ENCODE data around the gene GALR2. TPM values are rescaled to one million over a fixed set of nuclear protein-coding genes. Genes with fewer than 3 reads are reported as not detected.
"Not testable (repeated sequence)": the region's sequence is repeated elsewhere in the genome, so short reads cannot be mapped to it uniquely, and the experiment has no call there.

The GALR2 gene
- total RNA-seq, 2 donors from 2014 or later: 0.80 TPM; not detected in 1

DNA sequence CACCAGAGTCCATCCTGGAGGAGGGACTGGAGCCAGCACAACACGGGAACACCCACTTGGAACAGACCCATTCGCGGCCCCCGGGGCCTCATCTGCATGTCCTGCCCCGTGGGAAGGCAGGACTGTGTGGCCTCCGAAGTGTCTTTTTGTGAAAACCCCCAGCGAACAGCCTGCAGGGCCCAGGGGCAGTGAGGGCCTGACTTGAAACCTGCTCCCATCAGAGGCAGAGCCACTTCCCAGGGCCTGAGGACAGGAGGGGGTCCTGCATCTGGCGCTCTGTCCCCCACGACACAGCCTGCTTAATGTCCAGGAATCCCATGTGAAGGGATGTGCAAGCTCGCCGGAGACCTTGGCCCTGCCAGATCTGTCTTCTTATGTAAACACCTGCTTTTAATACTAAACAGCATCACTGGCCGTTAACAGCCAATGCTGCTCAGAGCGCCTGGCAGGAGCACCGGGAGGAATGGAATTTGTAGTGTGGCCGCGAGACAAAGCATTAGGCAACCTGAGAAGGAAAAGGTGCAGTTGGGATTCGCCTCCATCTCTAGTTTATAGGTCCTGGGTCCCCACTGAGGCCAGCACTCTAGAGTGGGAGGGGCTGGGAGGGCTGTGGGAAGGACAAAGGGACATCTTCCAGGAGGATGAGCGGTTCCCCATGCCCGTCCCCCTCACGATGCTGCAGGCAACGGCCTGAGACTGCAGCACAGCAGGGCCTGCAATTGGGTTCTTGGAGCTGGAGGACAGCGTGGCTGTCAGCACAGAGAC is 37.9 kb upstream of the GALR2 start:
- no peaks in the 10 kb centered on the region for H3K9me3 ChIP-seq
- no peak overlapping the region for H3K27ac ChIP-seq
- no peaks in the 10 kb centered on the region for H3K4me1 ChIP-seq (replicated peaks)
- H3K36me3 ChIP-seq: peaks cover 12 to 21% of the 10 kb centered on the region in 2 donors
- WGBS: 22% methylated on average over 22 of the region's 22 CpGs
- TF ChIP-seq, protein P1, sequence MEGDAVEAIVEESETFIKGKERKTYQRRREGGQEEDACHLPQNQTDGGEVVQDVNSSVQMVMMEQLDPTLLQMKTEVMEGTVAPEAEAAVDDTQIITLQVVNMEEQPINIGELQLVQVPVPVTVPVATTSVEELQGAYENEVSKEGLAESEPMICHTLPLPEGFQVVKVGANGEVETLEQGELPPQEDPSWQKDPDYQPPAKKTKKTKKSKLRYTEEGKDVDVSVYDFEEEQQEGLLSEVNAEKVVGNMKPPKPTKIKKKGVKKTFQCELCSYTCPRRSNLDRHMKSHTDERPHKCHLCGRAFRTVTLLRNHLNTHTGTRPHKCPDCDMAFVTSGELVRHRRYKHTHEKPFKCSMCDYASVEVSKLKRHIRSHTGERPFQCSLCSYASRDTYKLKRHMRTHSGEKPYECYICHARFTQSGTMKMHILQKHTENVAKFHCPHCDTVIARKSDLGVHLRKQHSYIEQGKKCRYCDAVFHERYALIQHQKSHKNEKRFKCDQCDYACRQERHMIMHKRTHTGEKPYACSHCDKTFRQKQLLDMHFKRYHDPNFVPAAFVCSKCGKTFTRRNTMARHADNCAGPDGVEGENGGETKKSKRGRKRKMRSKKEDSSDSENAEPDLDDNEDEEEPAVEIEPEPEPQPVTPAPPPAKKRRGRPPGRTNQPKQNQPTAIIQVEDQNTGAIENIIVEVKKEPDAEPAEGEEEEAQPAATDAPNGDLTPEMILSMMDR (IDR thresholded peaks at IDR 0.05): no peak
- TF ChIP-seq POLR2A (IDR thresholded peaks at IDR 0.05) (no peak), POLR2AphosphoS5 (IDR thresholded peaks at IDR 0.05) (peak; percentile 6)
- H3K4me3 ChIP-seq: no peak overlapping the region
- H3K27me3 ChIP-seq (replicated peaks; ENCODE audit: insufficient read depth): no peaks in the 10 kb centered on the region
- intact Hi-C loops (cut with DNase I): no loop called here
- no peak for DNase-seq (ENCODE audit: low spot score)

DNA sequence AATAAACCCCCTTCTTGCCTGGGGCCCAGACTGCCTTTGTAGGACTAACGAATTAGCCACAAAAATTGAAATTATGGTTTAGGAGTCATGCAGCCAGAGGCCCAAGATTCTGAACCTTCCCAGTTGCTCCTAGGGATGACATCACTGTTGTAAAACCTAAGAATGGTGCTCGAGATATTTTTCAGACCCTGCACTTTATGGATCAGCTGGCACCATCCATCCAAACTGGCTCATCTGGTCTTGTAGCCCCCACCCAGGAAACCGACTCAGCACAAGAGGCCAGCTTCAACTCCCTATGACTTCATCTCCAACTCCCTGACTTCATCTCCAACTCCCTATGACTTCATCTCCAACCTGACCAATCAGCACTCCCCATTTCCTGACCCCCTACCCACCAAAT is 36.5 kb upstream of the GALR2 start:
- no peak for DNase-seq (ENCODE audit: low spot score)
- no peaks in the 10 kb centered on the region for H3K27me3 ChIP-seq (replicated peaks; ENCODE audit: insufficient read depth)
- TF ChIP-seq POLR2AphosphoS5 (IDR thresholded peaks at IDR 0.05) (no peak), POLR2A (IDR thresholded peaks at IDR 0.05) (no peak)
- TF ChIP-seq, protein P1 (IDR thresholded peaks at IDR 0.05): no peak
- H3K4me3 ChIP-seq: no peak overlapping the region
- H3K36me3 ChIP-seq: peaks cover 16 to 21% of the 10 kb centered on the region in 2 donors
- intact Hi-C loops (cut with DNase I): no loop called here
- H3K9me3 ChIP-seq: no peaks in the 10 kb centered on the region
- WGBS: 63% methylated on average over 3 of the region's 3 CpGs
- H3K4me1 ChIP-seq (replicated peaks): no peaks in the 10 kb centered on the region
- H3K27ac ChIP-seq: no peak overlapping the region

DNA sequence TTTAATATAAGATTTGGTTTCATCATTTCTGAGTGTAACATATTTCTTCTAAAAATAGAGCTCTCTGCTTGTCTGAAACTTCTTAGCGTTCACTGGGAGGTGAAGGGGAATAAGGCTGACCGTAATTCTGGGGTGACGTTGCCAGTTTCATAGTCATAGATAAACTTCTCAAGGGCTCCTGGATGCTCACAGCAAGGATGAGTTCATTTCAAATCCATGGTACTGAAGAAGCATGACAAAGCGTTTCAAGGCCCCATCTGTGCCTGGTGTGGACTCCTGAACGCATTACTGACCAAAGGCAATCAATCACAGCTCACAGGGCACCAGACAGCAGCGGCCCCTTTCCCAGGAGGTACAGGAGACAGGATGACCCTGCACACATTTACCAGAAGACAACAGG is 35.5 kb upstream of the GALR2 start:
- no peak overlapping the region for H3K27ac ChIP-seq
- peaks cover 16 to 24% of the 10 kb centered on the region in 2 donors for H3K36me3 ChIP-seq
- TF ChIP-seq, protein P1 (IDR thresholded peaks at IDR 0.05): no peak
- TF ChIP-seq POLR2A (IDR thresholded peaks at IDR 0.05): no peak
- H3K4me1 ChIP-seq (replicated peaks): no peaks in the 10 kb centered on the region
- no peak for DNase-seq (ENCODE audit: low spot score)
- intact Hi-C loops (cut with DNase I): no loop called here
- 76% methylated on average over 6 of the region's 6 CpGs for WGBS
- no peak overlapping the region for H3K4me3 ChIP-seq
- no peaks in the 10 kb centered on the region for H3K9me3 ChIP-seq
- no peaks in the 10 kb centered on the region for H3K27me3 ChIP-seq (replicated peaks; ENCODE audit: insufficient read depth)

DNA sequence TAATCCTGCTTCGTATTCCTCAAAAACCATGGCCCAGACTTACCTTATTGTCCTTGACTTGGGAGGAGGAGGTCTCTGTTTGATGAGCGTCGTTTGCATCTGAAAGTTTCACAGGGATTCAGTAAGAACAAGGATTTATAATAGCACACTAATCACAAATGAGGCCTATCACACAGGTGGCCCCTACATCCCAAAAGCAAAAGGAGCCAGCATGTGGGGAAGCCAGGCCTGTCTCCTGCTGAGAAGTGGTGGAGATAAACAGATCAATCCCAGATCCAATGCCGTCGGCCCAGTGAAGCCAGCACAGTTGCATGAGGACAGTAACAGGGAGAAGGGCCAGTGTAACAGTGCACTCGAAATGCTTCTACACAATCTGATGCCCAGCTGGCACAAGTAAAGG is 34.2 kb upstream of the GALR2 start:
- H3K36me3 ChIP-seq: peaks cover 20 to 35% of the 10 kb centered on the region in 2 donors
- H3K4me3 ChIP-seq: no peak overlapping the region
- TF ChIP-seq POLR2A (IDR thresholded peaks at IDR 0.05) (no peak), POLR2AphosphoS5 (IDR thresholded peaks at IDR 0.05) (no peak)
- TF ChIP-seq, protein P1 (IDR thresholded peaks at IDR 0.05): no peak
- WGBS: 79% methylated on average over 6 of the region's 6 CpGs
- H3K4me1 ChIP-seq (replicated peaks): no peaks in the 10 kb centered on the region
- no peak for DNase-seq (ENCODE audit: low spot score)
- H3K27ac ChIP-seq: no peak overlapping the region
- no peaks in the 10 kb centered on the region for H3K9me3 ChIP-seq
- intact Hi-C loops (cut with DNase I): no loop called here
- no peaks in the 10 kb centered on the region for H3K27me3 ChIP-seq (replicated peaks; ENCODE audit: insufficient read depth)

DNA sequence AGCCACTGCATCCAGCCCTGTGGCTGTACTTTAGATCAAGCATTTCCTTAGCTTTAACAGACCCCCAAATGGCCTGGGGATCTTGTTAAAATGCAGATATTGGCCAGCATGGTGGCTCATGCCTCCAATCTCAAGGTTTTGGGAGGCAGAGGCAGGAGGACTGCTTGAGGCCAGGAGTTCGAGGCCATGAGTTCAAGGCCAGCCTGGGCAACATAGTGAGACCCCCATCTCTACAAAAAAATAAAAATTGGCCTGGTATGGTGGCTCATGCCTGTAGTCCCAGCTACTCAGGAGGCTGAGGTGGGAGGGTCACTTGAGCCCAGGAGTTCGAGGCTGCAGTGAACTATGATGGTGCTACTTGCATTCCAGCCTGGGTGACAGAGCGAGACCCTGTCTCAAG is 31.7 kb upstream of the GALR2 start:
- intact Hi-C loops (cut with DNase I); H3K9me3 ChIP-seq; DNase-seq (ENCODE audit: low spot score); H3K27ac ChIP-seq; H3K4me3 ChIP-seq; H3K4me1 ChIP-seq (replicated peaks); H3K27me3 ChIP-seq (replicated peaks; ENCODE audit: insufficient read depth): not testable (repeated sequence)
- 96% methylated on average over 3 of the region's 3 CpGs for WGBS
- peaks cover 26 to 54% of the 10 kb centered on the region in 2 donors for H3K36me3 ChIP-seq

DNA sequence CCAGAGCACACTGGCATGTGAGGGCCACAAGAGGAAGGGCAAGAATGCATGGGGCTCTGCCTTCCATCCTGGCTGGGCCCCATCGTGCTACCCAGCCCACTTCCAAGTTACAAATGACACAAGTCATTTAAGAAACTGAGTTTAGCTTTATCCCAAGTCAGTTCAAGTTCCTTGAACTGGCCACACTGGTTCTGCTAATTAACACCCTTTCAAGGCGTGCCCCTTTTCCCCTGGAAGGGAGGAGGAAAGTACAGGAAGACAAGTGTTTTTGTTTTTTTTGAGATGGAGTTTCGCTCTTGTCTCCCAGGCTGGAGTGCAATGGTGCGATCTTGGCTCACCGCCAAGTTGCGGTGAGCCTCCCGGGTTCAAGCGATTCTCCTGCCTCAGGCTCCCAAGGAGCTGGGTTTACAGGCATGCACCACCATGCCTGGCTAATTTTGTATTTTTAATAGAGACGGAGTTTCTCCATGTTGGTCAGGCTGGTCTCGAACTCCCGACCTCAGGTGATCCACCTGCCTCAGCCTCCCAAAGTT is 30.0 kb upstream of the GALR2 start:
- WGBS: 70% methylated on average over 11 of the region's 11 CpGs

More for the DNA sequence above, 30.0 kb upstream of the GALR2 start:
- H3K27ac ChIP-seq; intact Hi-C loops (cut with DNase I); DNase-seq (ENCODE audit: low spot score); H3K4me3 ChIP-seq; H3K27me3 ChIP-seq (replicated peaks; ENCODE audit: insufficient read depth); H3K9me3 ChIP-seq; H3K4me1 ChIP-seq (replicated peaks): not testable (repeated sequence)
- H3K36me3 ChIP-seq: peaks cover 27 to 49% of the 10 kb centered on the region in 2 donors
